ENCODE data around the gene PTPRG. TPM values are rescaled to one million over a fixed set of nuclear protein-coding genes. Genes with fewer than 3 reads are reported as not detected.
"Not testable (repeated sequence)": the region's sequence is repeated elsewhere in the genome, so short reads cannot be mapped to it uniquely, and the experiment has no call there.

The PTPRG gene
- total RNA-seq, 1 donor from 2014 or later, result 39.6 TPM

- peaks cover 4% of the 10 kb centered on the region for H4K20me1 ChIP-seq (ENCODE audit: insufficient read depth, low read length)
Measured at GRCh38 chr3:61750766-61751165, 189.4 kb downstream of the PTPRG start.

GRCh38 chr3:61758839-61759238, 197.5 kb downstream of the PTPRG start:
- Mint-ChIP-seq H3K4me3 (ENCODE audit: unreplicated experiment) (no peak overlapping the region), H3K9me3 (ENCODE audit: unreplicated experiment) (no peaks in the 10 kb centered on the region), H3K36me3 (ENCODE audit: low read depth, unreplicated experiment) (no peaks in the 10 kb centered on the region), H3K27ac (ENCODE audit: unreplicated experiment) (no peak overlapping the region), H3K4me1 (ENCODE audit: low read depth, unreplicated experiment) (no peaks in the 10 kb centered on the region), H3K27me3 (ENCODE audit: low read depth, unreplicated experiment) (no peaks in the 10 kb centered on the region)
- Histone ChIP-seq H3K4me2 (ENCODE audit: low read length) (no peak overlapping the region), H2AFZ (ENCODE audit: low read depth, low read length) (no peak overlapping the region), H3K9me3 (ENCODE audit: insufficient read depth, low read depth, low read length) (no peaks in the 10 kb centered on the region), H3K36me3 (ENCODE audit: insufficient read depth, low read length) (no peaks in the 10 kb centered on the region), H4K20me1 (ENCODE audit: insufficient read depth, low read length) (peaks cover 11% of the 10 kb centered on the region), H3K4me1 (ENCODE audit: insufficient read depth, low read length) (no peaks in the 10 kb centered on the region), H3K79me2 (ENCODE audit: insufficient read depth, low read length) (no peaks in the 10 kb centered on the region), H3K9ac (ENCODE audit: low read length) (no peak overlapping the region), H3K27ac (ENCODE audit: low read depth, low read length) (no peak overlapping the region), H3K4me3 (ENCODE audit: insufficient read depth, low read depth, low read length) (no peak overlapping the region), H3K27me3 (ENCODE audit: insufficient read depth, low read length) (no peaks in the 10 kb centered on the region)
- no peak for DNase-seq (ENCODE audit: low read depth)
- no peak for FAIRE-seq
- TF ChIP-seq CTCF (IDR thresholded peaks at IDR 0.05; ENCODE audit: insufficient read depth, low read depth, low read length), result no peak

More at GRCh38 chr3:61750766-61751165, 189.4 kb downstream of the PTPRG start:
- Mint-ChIP-seq H3K36me3 (ENCODE audit: low read depth, unreplicated experiment) (no peaks in the 10 kb centered on the region), H3K27me3 (ENCODE audit: low read depth, unreplicated experiment) (no peaks in the 10 kb centered on the region), H3K4me3 (ENCODE audit: unreplicated experiment) (no peak overlapping the region), H3K27ac (ENCODE audit: unreplicated experiment) (no peak overlapping the region), H3K9me3 (ENCODE audit: unreplicated experiment) (no peaks in the 10 kb centered on the region), H3K4me1 (ENCODE audit: low read depth, unreplicated experiment) (no peaks in the 10 kb centered on the region)
- Histone ChIP-seq H3K4me1 (ENCODE audit: insufficient read depth, low read length) (no peaks in the 10 kb centered on the region), H3K9ac (ENCODE audit: low read length) (no peak overlapping the region), H3K4me3 (ENCODE audit: insufficient read depth, low read depth, low read length) (no peak overlapping the region), H3K36me3 (ENCODE audit: insufficient read depth, low read length) (no peaks in the 10 kb centered on the region), H3K27ac (ENCODE audit: low read depth, low read length) (no peak overlapping the region), H3K27me3 (ENCODE audit: insufficient read depth, low read length) (no peaks in the 10 kb centered on the region), H3K79me2 (ENCODE audit: insufficient read depth, low read length) (no peaks in the 10 kb centered on the region), H3K4me2 (ENCODE audit: low read length) (no peak overlapping the region), H2AFZ (ENCODE audit: low read depth, low read length) (no peak overlapping the region), H3K9me3 (ENCODE audit: insufficient read depth, low read depth, low read length) (no peaks in the 10 kb centered on the region)
- TF ChIP-seq EZH2 (IDR thresholded peaks at IDR 0.05; ENCODE audit: insufficient read depth, low read length), result no peak
- no peak for TF ChIP-seq CTCF (IDR thresholded peaks at IDR 0.05; ENCODE audit: insufficient read depth, low read depth, low read length)
- FAIRE-seq (no peak), DNase-seq (ENCODE audit: low read depth) (no peak)

- H3K27ac Mint-ChIP-seq (ENCODE audit: unreplicated experiment), result not testable (repeated sequence)
Measured at GRCh38 chr3:61760783-61761182, 199.4 kb downstream of the PTPRG start.

More at GRCh38 chr3:61760783-61761182, 199.4 kb downstream of the PTPRG start:
- H2AFZ ChIP-seq (ENCODE audit: low read depth, low read length); H3K9me3 Mint-ChIP-seq (ENCODE audit: unreplicated experiment); H3K4me1 Mint-ChIP-seq (ENCODE audit: low read depth, unreplicated experiment); H3K36me3 Mint-ChIP-seq (ENCODE audit: low read depth, unreplicated experiment); H3K36me3 ChIP-seq (ENCODE audit: insufficient read depth, low read length); H3K9me3 ChIP-seq (ENCODE audit: insufficient read depth, low read depth, low read length); H3K9ac ChIP-seq (ENCODE audit: low read length); H3K27ac ChIP-seq (ENCODE audit: low read depth, low read length); FAIRE-seq; H3K27me3 Mint-ChIP-seq (ENCODE audit: low read depth, unreplicated experiment); H3K4me2 ChIP-seq (ENCODE audit: low read length); H3K4me3 ChIP-seq (ENCODE audit: insufficient read depth, low read depth, low read length); DNase-seq (ENCODE audit: low read depth); H3K4me3 Mint-ChIP-seq (ENCODE audit: unreplicated experiment); H3K4me1 ChIP-seq (ENCODE audit: insufficient read depth, low read length); H3K79me2 ChIP-seq (ENCODE audit: insufficient read depth, low read length); H3K27me3 ChIP-seq (ENCODE audit: insufficient read depth, low read length): not testable (repeated sequence)
- peaks cover 16% of the 10 kb centered on the region for H4K20me1 ChIP-seq (ENCODE audit: insufficient read depth, low read length)
